CD4-positive, alpha-beta T cell treated with Interleukin-1 beta for 1 hour (primary cell): Measurements from ENCODE around the gene ADAT2.

Source experiments
- DNase-seq, 2 donors: peaks; one replicate each; pipeline ENCODE4 v3.0.0-alpha.2; 2020 to 2022

The ADAT2 gene

DNA sequence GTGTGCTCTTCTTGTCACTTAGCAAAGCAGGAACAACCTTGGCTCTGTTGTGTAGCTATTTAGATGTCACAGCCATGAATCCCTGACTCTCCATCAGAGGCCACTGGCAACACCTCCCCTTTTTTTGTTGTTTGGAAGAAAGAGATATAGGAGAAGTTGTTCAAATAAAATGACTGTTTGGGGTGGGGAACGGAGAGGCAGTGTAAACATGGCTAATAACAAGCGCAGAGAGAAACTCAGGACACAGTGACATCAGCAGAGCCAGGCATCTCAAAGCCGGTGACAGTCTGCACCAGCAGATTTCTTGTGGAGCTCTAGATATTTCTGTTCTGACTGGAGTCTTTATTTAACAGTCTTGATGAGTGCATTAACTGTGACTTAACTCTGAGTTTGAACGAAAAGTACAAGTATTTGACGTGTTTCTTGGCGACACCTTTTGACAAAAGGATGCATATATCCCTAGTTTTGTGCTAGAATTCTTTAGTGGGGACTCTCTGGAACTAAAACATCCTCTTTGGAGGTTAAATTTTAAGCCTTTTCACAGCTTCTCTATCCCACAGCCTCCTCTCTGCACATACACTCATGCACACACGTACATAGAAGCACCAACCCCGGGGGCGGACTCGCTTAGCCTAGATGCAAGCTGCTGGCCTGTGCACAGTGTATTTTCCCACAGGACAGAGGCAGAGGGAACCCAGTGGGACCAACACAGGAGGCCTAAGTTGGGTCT, 53.8 kb downstream of the ADAT2 start:
- DNase-seq: peak in 1 of 2 donors; percentile 1

DNA sequence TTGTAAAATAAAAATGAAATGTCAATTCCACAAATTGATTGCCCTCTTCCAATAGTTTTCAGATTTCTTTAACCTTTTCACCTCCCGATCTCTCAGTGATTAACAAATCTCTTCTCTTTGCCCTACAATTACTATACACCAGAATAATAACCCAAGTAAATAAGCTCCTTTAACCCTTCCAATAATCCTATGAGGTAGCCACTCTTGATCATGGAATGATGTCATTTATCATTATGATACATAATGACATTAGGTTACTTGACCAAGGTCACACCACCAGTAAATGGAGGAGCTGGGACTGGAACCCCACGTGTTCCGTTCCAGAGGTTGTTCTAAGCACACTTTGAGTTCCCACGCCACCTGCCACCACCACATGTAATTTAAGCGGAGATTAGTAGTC, 54.8 kb downstream of the ADAT2 start:
- DNase-seq: no peak

DNA sequence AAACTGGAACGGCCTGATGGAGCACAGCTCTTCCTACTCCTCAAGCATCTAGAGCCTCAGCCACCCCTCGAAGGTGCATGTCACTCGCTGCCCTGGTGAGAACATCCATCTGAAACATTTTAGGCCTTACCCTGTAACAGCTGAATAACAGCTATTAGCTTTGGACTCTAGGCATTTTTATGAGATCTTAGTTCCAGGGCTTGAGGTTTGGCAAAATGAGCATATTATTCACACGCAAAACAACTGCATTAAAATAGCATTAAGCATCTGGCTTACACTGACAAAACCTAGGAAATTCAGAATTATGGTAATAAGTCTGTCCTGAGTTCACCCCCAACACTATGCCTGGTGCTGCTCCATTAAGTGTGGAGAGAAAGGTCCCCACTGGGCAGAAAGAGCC, 56.1 kb downstream of the ADAT2 start:
- no peak for DNase-seq

DNA sequence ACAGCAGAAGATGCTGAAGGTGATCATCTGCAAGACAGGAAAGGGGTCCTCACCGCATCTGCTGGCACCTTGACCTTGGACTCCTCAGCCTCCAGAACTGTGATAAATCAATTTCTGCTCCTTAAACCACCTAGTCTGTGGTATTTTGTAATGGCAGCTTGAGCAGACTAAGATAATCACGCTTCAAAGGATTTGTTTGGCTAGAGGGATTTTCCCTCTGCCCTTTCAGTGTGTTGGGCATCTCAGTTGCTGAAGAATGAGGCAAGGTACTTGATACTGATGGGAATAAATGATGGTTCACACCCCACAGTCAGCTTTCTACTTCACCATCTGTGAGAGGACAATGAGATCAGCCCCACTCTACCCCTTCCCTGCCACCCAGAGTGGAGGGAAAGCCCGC, 60.2 kb downstream of the ADAT2 start:
- DNase-seq: no peak

DNA sequence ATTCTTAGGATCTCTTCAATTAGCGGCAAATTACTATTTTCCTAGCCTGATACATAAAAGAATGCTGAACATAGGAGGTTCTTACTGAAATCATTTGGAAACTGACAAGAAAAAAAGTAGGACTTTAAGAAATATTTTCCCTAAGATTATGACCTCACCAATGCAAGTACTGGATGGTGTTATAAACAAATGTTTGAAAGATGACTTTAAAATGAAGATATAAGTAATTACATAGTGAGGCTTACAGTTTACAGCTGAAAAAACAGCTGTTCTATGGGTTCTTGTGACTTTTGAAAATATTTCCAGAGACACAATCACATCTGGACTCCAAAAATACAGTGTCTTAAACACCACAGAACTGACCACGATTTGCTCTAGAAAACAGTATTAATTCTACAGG, 64.9 kb downstream of the ADAT2 start:
- no peak for DNase-seq

DNA sequence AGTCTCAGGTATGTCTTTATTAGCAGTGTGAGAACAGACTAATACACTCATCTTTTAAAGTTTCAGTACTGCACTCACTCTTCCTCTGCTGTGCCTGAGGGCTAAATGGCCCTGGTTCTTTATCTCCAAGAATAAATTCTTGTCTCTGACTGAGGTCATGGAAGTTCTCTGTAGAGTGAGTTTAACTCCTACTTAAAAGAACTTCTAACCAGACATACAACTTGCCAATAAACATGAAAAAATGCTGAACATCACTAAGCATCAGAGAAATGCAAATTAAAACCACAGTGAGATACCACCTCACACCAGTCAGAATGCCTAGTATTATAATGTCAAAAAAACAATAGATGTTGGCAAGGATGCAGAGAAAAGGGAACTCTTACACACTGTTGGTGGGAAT, 73.6 kb downstream of the ADAT2 start:
- DNase-seq: no peak

DNA sequence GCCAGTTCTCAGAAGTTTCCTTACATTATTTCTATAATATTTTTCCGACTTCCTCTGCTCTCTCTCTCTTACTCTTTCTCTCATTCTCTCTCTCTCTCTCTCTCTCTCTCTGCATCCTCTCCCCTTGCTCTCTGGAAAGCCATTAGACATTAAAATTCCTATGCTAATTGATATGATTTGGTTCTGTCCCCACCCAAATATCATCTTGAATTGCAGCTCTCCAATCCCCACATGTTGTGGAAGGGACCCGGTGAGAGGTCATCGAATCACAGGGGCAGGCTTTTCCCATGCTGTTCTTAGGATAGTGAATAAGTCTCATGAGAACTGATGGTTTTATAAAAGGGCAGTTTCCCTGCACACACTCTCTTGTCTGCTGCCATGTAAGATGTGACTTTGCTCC, 74.1 kb downstream of the ADAT2 start:
- no peak for DNase-seq

DNA sequence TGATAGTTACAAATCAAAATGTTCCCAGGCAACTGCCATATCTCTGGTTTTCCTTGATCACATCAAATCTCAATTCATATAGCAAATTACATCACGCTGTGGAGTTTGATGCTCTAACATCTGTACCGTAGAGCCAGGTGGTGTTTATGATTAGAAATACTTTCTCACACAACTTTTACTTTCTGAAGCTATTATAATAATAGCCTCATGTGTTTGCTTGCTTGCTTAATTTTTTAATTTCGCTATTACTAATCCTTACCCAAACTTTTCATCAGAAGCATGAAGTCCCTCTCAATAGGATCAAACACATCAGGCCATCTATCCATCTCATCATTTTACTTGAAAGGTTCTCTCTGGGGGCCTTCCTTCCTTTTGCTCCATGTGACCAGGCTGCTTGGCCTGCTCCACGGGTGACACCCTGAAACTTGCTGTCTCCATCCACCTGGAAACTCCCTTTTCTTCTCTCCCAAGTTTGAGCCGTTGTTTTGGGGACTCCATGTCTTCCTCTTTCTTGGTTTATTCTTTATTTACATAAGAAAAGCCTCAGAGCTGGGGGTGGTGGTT, 75.4 kb downstream of the ADAT2 start:
- DNase-seq: no peak

DNA sequence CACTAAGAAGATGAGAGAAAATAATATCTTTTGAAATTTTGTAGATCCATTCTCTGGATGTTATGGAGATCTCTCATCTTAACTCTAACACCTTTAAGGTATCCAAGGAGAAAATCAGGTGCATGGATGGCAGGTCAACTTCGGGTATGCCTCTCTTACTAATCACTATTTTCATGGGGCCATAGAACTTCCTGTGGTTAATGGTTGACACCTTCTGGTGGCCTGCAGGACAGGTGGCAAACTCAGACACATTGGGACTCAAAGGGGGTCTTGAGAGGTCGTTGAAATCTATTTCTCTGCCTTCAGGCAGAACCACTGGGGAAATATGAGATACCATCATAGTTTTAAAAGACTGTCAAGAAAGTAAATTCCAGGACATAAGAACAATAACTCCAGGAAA, 76.5 kb downstream of the ADAT2 start:
- no peak for DNase-seq
